Esophagus muscularis mucosa (tissue), 4 donors: ENCODE data around the gene RIPPLY2. TPM values are rescaled to one million over a fixed set of nuclear protein-coding genes. Genes with fewer than 3 reads are reported as not detected.

Experiments used
- DNase-seq: peaks from one replicate; pipeline ENCODE4 v3.0.0-alpha.2; 2017; ENCODE audit errors: extremely low spot score
- H3K27ac ChIP-seq, 4 donors: fragments of 200-600 bp; sonication (generic); replicated peaks in 1 of 4; 1 replicate in 3 of 4; 2 replicates in 1 of 4; pipeline ENCODE4 v1.5.1; 2016 to 2019; ENCODE audit warnings: mild to moderate bottlenecking in 1 of 4
- H3K27me3 ChIP-seq, 4 donors: fragments of 200-600 bp; sonication (generic); one replicate each; pipeline versions ENCODE4 v1.5.1 to v1.6.0; 2016 to 2019
- H3K36me3 ChIP-seq, 4 donors: fragments of 200-600 bp; sonication (generic); one replicate each; pipeline ENCODE4 v1.5.1; 2016 to 2019
- H3K4me1 ChIP-seq, 4 donors: fragments of 200-600 bp; sonication (generic); one replicate each; pipeline ENCODE4 v1.5.1; 2016 to 2019
- H3K4me3 ChIP-seq, 4 donors: fragments of 200-600 bp; sonication (generic); 1 replicate in 2 of 4; 2 replicates in 2 of 4; pipeline ENCODE4 v1.5.1; 2016 to 2019; ENCODE audit warnings: mild to moderate bottlenecking in 4 of 4, moderate library complexity in 1 of 4
- H3K9me3 ChIP-seq, 4 donors: fragments of 200-600 bp; sonication (generic); 1 replicate in 3 of 4; 2 replicates in 1 of 4; pipeline ENCODE4 v1.5.1; 2016 to 2019
- EP300 ChIP-seq: sonication (generic); formaldehyde crosslinking; IDR thresholded peaks from one replicate; pipeline ENCODE4 v1.6.1; 2017; ENCODE audit warnings: antibody characterized with exemption
- POLR2A ChIP-seq: fragments of 450-650 bp; IDR thresholded peaks from one replicate; pipeline ENCODE4 v1.6.1; 2017; ENCODE audit warnings: antibody characterized with exemption, moderate library complexity, mild to moderate bottlenecking, low read depth
- POLR2AphosphoS5 ChIP-seq, 2 donors: sonication (generic); formaldehyde crosslinking; IDR thresholded peaks; one replicate each; pipeline ENCODE4 v1.6.1; 2017; ENCODE audit warnings: antibody characterized with exemption in 2 of 2
- WGBS: methylation state at CpG from one replicate; pipeline ENCODE4 v1.1.5; 2018; 5-methylcytosine and 5-hydroxymethylcytosine counted together
- intact Hi-C: fragments of 100-400 bp; cut with DNase I; formaldehyde crosslinking; loops from one replicate; pipeline ENCODE4 v1.15.1; 2023
- total RNA-seq, 4 donors: library from RNA; depleted of rRNA; stranded (reverse); fragments of >200 nt; gene quantifications; one replicate each; pipeline versions ENCODE4 v1.1.0 to v1.2.1, GENCODE V29; 2016
- TF ChIP-seq, protein P1 (sequence below), 3 experiments: fragments of 200-600 bp in 2 of 3; fragments of 450-650 bp in 1 of 3; sonication (generic) in 2 of 3; IDR thresholded peaks; one replicate each; pipeline ENCODE4 v1.5.1; 2017 to 2019; ENCODE audit warnings: antibody characterized with exemption in 3 of 3, mild to moderate bottlenecking in 2 of 3, moderate library complexity in 1 of 3

The RIPPLY2 gene
- total RNA-seq, 4 donors from 2014 or later, result not detected

DNA sequence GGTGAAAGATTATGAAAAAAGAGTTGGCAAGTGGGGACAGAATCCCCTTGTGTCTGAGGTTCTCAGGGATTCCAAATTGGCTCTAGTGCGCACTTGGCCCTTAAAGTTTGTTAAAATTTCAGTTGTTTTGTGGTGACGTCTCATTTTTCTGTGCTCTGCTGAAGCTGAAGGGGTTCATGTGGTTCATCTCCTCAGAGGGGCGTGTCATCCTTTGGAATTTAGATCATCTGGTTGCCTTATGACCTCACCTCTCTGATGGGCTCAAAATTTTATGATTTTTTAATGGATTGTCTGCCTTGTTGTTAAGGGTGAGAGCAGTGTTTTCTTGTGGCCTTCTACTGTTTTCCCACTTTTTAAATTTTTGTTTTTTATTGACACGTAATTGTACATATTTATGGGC, 26.6 kb downstream of the RIPPLY2 start:
- DNase-seq, result no peak
- H3K36me3 ChIP-seq, result no peaks in the 10 kb centered on the region
- WGBS, result 88% methylated on average over 4 of the region's 4 CpGs
- no peak overlapping the region for H3K27ac ChIP-seq
- TF ChIP-seq POLR2A (no peak), EP300 (no peak), POLR2AphosphoS5 (IDR thresholded peaks at IDR 0.05) (no peak)
- intact Hi-C loops, result loop anchor here (5.0 kb wide), 1 partner anchor 343 kb away; no protein-coding TSS in a partner anchor
- no peaks in the 10 kb centered on the region for H3K27me3 ChIP-seq
- H3K9me3 ChIP-seq, result no peaks in the 10 kb centered on the region
- H3K4me1 ChIP-seq, result peaks cover 0 to 6% (median 0%) of the 10 kb centered on the region in 4 donors
- H3K4me3 ChIP-seq, result no peak overlapping the region

DNA sequence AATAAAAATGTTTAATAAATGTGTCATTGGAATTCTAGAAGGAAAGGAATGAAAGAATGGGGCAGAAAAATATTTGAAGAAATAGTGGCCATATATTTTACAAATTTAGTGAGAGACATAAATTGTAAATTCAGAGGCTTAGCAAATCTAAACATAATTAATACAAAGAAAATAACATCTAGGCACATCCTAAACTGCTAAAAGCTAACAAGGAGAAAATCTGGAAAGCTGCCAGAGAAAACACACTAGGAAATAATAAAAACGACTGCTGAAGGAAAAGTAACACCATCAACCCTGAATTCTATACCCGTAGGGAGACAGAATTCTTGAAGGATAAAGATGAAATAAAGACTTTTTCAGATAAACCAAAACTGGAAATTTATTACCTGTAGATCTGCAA, 30.1 kb downstream of the RIPPLY2 start:
- H3K27ac ChIP-seq, result no peak overlapping the region
- DNase-seq, result no peak
- 27% methylated on average over 2 of the region's 2 CpGs for WGBS
- no peak for TF ChIP-seq POLR2AphosphoS5 (IDR thresholded peaks at IDR 0.05)
- TF ChIP-seq EP300, result no peak
- TF ChIP-seq POLR2A, result no peak
- TF ChIP-seq, protein P1, sequence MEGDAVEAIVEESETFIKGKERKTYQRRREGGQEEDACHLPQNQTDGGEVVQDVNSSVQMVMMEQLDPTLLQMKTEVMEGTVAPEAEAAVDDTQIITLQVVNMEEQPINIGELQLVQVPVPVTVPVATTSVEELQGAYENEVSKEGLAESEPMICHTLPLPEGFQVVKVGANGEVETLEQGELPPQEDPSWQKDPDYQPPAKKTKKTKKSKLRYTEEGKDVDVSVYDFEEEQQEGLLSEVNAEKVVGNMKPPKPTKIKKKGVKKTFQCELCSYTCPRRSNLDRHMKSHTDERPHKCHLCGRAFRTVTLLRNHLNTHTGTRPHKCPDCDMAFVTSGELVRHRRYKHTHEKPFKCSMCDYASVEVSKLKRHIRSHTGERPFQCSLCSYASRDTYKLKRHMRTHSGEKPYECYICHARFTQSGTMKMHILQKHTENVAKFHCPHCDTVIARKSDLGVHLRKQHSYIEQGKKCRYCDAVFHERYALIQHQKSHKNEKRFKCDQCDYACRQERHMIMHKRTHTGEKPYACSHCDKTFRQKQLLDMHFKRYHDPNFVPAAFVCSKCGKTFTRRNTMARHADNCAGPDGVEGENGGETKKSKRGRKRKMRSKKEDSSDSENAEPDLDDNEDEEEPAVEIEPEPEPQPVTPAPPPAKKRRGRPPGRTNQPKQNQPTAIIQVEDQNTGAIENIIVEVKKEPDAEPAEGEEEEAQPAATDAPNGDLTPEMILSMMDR (IDR thresholded peaks at IDR 0.05), result no peak
- no peak overlapping the region for H3K4me3 ChIP-seq
- intact Hi-C loops, result loop anchor here (5.0 kb wide), 1 partner anchor 339 kb away; no protein-coding TSS in a partner anchor
- peaks cover 0 to 6% (median 0%) of the 10 kb centered on the region in 4 donors for H3K4me1 ChIP-seq
- H3K9me3 ChIP-seq, result no peaks in the 10 kb centered on the region
- H3K27me3 ChIP-seq, result no peaks in the 10 kb centered on the region
- no peaks in the 10 kb centered on the region for H3K36me3 ChIP-seq

DNA sequence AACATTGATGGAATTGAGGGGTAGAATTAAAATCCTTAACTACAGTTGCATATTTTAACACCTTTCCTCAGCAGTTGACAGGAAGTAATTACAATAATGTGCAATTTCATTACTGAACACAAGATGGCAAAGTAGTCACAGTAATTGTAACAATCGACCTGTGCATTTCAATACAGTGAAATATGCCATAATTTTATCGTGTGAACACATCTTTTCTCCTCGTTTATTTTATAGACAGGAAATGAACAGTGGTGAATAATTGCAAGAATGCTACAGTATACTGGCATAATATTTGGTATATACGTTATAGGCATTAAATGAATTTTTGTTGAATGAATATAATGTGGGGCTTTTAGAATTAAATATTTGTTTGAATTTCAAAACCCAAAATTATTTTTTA, 31.4 kb downstream of the RIPPLY2 start:
- no peak for DNase-seq
- intact Hi-C loops, result loop anchor here (5.0 kb wide), 1 partner anchor 338 kb away; no protein-coding TSS in a partner anchor
- H3K27me3 ChIP-seq, result no peaks in the 10 kb centered on the region
- peaks cover 0 to 3% (median 0%) of the 10 kb centered on the region in 4 donors for H3K4me1 ChIP-seq
- no peak overlapping the region for H3K27ac ChIP-seq
- TF ChIP-seq POLR2A (no peak), EP300 (no peak), POLR2AphosphoS5 (IDR thresholded peaks at IDR 0.05) (no peak)
- TF ChIP-seq, protein P1 (IDR thresholded peaks at IDR 0.05), result peak; percentile 48 to 61 (median 50)
- H3K9me3 ChIP-seq, result no peaks in the 10 kb centered on the region
- H3K4me3 ChIP-seq, result no peak overlapping the region
- WGBS, result 4% methylated on average over 4 of the region's 4 CpGs
- no peaks in the 10 kb centered on the region for H3K36me3 ChIP-seq

DNA sequence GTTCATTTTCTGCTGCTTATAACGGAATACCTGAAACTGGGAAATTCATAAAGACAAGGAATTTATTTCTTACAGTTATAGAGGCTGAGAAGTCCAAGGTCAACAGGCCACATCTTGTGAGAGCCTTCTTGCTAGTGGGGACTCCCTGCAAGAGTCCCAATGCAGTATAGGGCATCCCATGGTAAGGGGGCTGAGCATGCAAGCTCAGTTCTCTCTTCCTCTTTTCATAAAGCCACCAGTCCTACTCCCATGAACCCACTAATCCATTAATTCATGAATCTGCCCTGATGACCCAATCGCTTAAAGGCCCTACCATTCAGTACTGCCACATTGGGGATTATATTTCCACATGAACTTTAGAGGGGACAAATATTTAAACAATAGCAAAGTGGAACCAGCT, 32.8 kb downstream of the RIPPLY2 start:
- DNase-seq, result no peak
- Histone ChIP-seq H3K9me3 (no peaks in the 10 kb centered on the region), H3K36me3 (no peaks in the 10 kb centered on the region), H3K4me1 (no peaks in the 10 kb centered on the region), H3K27me3 (no peaks in the 10 kb centered on the region), H3K4me3 (no peak overlapping the region), H3K27ac (no peak overlapping the region)
- intact Hi-C loops, result no loop called here
- 92% methylated on average over 2 of the region's 2 CpGs for WGBS
- no peak for TF ChIP-seq POLR2A
- no peak for TF ChIP-seq POLR2AphosphoS5 (IDR thresholded peaks at IDR 0.05)
- TF ChIP-seq, protein P1 (IDR thresholded peaks at IDR 0.05), result no peak
- TF ChIP-seq EP300, result no peak

DNA sequence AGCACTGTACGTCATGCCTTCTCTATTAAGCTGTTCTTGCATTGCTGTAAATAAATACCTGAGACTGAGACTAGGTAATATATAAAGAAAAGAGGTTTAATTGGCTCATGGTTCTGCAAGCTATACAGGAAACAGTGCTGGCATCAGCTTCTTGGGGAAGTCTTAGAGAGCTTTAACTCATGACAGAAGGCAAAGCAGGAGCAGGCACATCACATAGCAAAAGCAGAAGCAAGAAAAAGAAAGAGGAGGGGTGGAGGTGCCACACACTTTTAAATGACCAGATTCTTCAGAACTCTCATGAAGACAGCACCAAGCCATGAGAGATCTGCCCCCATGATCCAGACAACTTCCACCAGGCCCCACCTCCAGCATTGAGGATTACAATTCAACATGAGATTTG, 36.5 kb downstream of the RIPPLY2 start:
- no peaks in the 10 kb centered on the region for H3K36me3 ChIP-seq
- no peak for DNase-seq
- 100% methylated on average over 1 of the region's 1 CpG for WGBS
- H3K27ac ChIP-seq, result no peak overlapping the region
- H3K9me3 ChIP-seq, result no peaks in the 10 kb centered on the region
- no peak overlapping the region for H3K4me3 ChIP-seq
- no peaks in the 10 kb centered on the region for H3K27me3 ChIP-seq
- intact Hi-C loops, result no loop called here
- TF ChIP-seq POLR2AphosphoS5 (IDR thresholded peaks at IDR 0.05) (no peak), EP300 (no peak), POLR2A (no peak)
- TF ChIP-seq, protein P1 (IDR thresholded peaks at IDR 0.05), result no peak
- H3K4me1 ChIP-seq, result peaks cover 0 to 5% (median 3%) of the 10 kb centered on the region in 4 donors
